HepG2 (cell line): ENCODE data around the gene SOCS7. TPM values are rescaled to one million over a fixed set of nuclear protein-coding genes. Genes with fewer than 3 reads are reported as not detected.

Experiments
- CHD2 ChIP-seq: IDR thresholded peaks from 2 replicates; pipeline ENCODE4 v1.6.1; 2011; ENCODE audit warnings: low read depth, low read length, improper control_type of control experiment
- FOXP1 ChIP-seq, 2 experiments: fragments of 450-650 bp in 1 of 2; IDR thresholded peaks; 2 replicates each; pipeline ENCODE4 v1.6.1; 2017 to 2018; ENCODE audit warnings: antibody characterized with exemption in 1 of 2
- HHEX ChIP-seq: IDR thresholded peaks from 2 replicates; pipeline ENCODE4 v1.6.1; 2016; ENCODE audit warnings: control low read depth
- MTF2 ChIP-seq: sonication (generic); formaldehyde crosslinking; IDR thresholded peaks from 2 replicates; pipeline ENCODE4 v1.5.0; 2020; ENCODE audit warnings: missing genetic modification reagents, borderline replicate concordance
- TGIF2 ChIP-seq: IDR thresholded peaks from 2 replicates; pipeline ENCODE4 v1.6.1; 2016; ENCODE audit warnings: control low read depth, missing compliant biosample characterization
- ZNF180 ChIP-seq: sonication (generic); formaldehyde crosslinking; IDR thresholded peaks from 2 replicates; pipeline ENCODE4 v1.4.0; 2020; ENCODE audit warnings: low read depth, missing genetic modification reagents, borderline replicate concordance
- ZNF878 ChIP-seq: sonication (generic); formaldehyde crosslinking; IDR thresholded peaks from 2 replicates; pipeline ENCODE4 v1.8.1; 2023; ENCODE audit warnings: mild to moderate bottlenecking, missing genetic modification reagents, moderate library complexity
- polyA plus RNA-seq, 8 experiments: library from polyadenylated mRNA; depleted of rRNA in 3 of 8; stranded (reverse) in 7 of 8; unstranded in 1 of 8; fragments of >200 nt; fragmentation: Illumina TruSeq in 4 of 8; extraction: Trizol in 4 of 8; gene quantifications; 2 replicates each; pipeline versions ENCODE4 v1.2.1 to v1.2.3, GENCODE V29; 2011 to 2016; ENCODE audit warnings: low read depth in 4 of 8, missing spikeins in 1 of 8, mixed read lengths in 1 of 8; ENCODE audit not compliant: insufficient read depth in 1 of 8
- total RNA-seq, 5 experiments: library from RNA; depleted of rRNA; stranded (reverse); fragments of >200 nt; fragmentation: Illumina TruSeq; extraction: Trizol; gene quantifications; 2 replicates each; pipeline ENCODE4 v1.2.3, GENCODE V29; 2016; ENCODE audit warnings: low read depth in 1 of 5
- TF ChIP-seq, protein P1 (sequence below), 2 experiments: fragments of 450-650 bp in 1 of 2; sonication (generic) in 1 of 2; formaldehyde crosslinking in 1 of 2; IDR thresholded peaks; 2 replicates each; pipeline versions ENCODE4 v1.6.1 to v1.8.0; 2016 to 2022; ENCODE audit warnings: antibody characterized with exemption in 1 of 2, mild to moderate bottlenecking in 1 of 2, missing genetic modification reagents in 1 of 2
- TF ChIP-seq, protein P2 (sequence below): IDR thresholded peaks from 2 replicates; pipeline ENCODE4 v1.6.1; 2016; ENCODE audit warnings: missing biosample characterization, missing genetic modification reagents, low read depth
- TF ChIP-seq, protein P3 (sequence below), 2 experiments: sonication (generic) in 1 of 2; formaldehyde crosslinking in 1 of 2; IDR thresholded peaks; 2 replicates each; pipeline versions ENCODE4 v1.4.0 to v1.6.1; 2016 to 2020; ENCODE audit warnings: borderline replicate concordance in 1 of 2, low read depth in 1 of 2, mild to moderate bottlenecking in 1 of 2, missing genetic modification reagents in 1 of 2

SOCS7 gene
- total and polyA plus RNA-seq, 2 of the 13 experiments (the other 11 are each of a cell fraction or from before 2014, with no cell fraction given): 19.2 to 24.2 TPM

DNA sequence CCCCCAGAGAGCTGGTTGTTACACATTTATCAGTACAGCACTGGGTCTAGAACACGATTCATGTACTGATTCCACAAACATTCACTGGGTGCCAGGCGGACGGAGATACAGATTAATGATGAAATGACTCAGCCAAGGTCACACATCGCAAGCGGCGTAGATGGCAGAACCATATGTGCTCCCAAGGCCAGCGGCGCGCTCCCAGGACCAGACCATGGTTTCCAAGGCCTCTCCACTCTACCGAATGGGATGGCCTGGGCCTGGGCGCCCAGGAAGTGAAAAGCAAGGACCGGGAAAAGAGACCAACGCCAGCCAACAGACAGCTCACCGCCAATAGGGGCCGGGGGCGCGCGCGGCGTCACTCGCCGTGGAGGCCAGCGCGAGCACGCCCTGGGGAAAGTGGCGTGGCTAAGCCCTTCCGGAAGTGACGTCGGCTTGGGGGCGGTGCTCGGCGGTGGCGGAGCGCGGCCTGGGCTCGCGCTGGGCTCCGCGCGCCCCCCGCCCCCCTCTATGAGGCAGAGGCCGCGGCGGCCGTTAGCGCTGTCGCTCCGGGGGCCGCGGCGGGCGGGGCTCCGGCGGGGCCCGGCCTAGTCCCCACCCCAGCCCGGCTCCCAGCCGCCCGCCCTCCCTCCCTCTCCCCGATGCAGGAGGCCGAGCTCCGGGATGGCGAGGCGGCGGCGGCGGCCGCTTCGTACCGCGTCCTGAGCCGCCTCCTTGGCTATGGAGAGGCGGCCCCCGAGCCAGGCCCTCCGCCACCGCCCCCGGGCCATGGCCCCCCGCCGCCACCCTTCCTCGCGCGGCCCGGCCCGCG, at the start of gene SOCS7 (continued):
- TF ChIP-seq, protein P1, sequence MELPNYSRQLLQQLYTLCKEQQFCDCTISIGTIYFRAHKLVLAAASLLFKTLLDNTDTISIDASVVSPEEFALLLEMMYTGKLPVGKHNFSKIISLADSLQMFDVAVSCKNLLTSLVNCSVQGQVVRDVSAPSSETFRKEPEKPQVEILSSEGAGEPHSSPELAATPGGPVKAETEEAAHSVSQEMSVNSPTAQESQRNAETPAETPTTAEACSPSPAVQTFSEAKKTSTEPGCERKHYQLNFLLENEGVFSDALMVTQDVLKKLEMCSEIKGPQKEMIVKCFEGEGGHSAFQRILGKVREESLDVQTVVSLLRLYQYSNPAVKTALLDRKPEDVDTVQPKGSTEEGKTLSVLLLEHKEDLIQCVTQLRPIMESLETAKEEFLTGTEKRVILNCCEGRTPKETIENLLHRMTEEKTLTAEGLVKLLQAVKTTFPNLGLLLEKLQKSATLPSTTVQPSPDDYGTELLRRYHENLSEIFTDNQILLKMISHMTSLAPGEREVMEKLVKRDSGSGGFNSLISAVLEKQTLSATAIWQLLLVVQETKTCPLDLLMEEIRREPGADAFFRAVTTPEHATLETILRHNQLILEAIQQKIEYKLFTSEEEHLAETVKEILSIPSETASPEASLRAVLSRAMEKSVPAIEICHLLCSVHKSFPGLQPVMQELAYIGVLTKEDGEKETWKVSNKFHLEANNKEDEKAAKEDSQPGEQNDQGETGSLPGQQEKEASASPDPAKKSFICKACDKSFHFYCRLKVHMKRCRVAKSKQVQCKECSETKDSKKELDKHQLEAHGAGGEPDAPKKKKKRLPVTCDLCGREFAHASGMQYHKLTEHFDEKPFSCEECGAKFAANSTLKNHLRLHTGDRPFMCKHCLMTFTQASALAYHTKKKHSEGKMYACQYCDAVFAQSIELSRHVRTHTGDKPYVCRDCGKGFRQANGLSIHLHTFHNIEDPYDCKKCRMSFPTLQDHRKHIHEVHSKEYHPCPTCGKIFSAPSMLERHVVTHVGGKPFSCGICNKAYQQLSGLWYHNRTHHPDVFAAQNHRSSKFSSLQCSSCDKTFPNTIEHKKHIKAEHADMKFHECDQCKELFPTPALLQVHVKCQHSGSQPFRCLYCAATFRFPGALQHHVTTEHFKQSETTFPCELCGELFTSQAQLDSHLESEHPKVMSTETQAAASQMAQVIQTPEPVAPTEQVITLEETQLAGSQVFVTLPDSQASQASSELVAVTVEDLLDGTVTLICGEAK (IDR thresholded peaks at IDR 0.05): no peak
- TF ChIP-seq, protein P1 (CRISPR knock-in tag; IDR thresholded peaks at IDR 0.05): peak; percentile 88
- TF ChIP-seq CHD2: no peak
- TF ChIP-seq, protein P2, sequence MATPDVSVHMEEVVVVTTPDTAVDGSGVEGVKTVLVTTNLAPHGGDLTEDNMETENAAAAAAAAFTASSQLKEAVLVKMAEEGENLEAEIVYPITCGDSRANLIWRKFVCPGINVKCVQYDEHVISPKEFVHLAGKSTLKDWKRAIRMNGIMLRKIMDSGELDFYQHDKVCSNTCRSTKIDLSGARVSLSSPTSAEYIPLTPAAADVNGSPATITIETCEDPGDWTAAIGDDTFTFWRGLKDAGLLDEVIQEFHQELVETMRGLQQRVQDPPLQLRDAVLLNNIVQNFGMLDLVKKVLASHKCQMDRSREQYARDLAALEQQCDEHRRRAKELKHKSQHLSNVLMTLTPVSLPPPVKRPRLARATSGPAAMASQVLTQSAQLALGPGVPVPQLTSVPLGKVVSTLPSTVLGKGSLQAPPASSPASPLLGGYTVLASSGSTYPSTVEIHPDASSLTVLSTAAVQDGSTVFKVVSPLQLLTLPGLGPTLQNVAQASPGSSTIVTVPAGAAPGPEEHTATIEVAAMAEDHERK (CRISPR knock-in tag): peak; percentile 86
- no peak for TF ChIP-seq FOXP1 (IDR thresholded peaks at IDR 0.05)
- TF ChIP-seq FOXP1 (CRISPR knock-in tag; IDR thresholded peaks at IDR 0.05): no peak
- no peak for TF ChIP-seq ZNF180 (CRISPR knock-in tag)
- no peak for TF ChIP-seq HHEX (CRISPR knock-in tag)
- TF ChIP-seq ZNF878 (CRISPR knock-in tag): no peak
- 0 out of 2 replicates have a peak, but pooled peaks have one; percentile 35 for TF ChIP-seq MTF2 (CRISPR knock-in tag)
- TF ChIP-seq, protein P3, sequence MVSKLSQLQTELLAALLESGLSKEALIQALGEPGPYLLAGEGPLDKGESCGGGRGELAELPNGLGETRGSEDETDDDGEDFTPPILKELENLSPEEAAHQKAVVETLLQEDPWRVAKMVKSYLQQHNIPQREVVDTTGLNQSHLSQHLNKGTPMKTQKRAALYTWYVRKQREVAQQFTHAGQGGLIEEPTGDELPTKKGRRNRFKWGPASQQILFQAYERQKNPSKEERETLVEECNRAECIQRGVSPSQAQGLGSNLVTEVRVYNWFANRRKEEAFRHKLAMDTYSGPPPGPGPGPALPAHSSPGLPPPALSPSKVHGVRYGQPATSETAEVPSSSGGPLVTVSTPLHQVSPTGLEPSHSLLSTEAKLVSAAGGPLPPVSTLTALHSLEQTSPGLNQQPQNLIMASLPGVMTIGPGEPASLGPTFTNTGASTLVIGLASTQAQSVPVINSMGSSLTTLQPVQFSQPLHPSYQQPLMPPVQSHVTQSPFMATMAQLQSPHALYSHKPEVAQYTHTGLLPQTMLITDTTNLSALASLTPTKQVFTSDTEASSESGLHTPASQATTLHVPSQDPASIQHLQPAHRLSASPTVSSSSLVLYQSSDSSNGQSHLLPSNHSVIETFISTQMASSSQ (IDR thresholded peaks at IDR 0.05; ENCODE audit: low read depth): no peak
- TF ChIP-seq, protein P3 (CRISPR knock-in tag; IDR thresholded peaks at IDR 0.05; ENCODE audit: borderline replicate concordance): peak; percentile 62; the same call in 1 of the 2 replicates
- peak; percentile 90 for TF ChIP-seq TGIF2 (CRISPR knock-in tag)
